Thoracic aorta (tissue), 2 donors: ENCODE results near the gene FOXO3. TPM values are rescaled to one million over a fixed set of nuclear protein-coding genes. Genes with fewer than 3 reads are reported as not detected.

ENCODE experiments used
- ATAC-seq: fragments of 150-250 bp; one replicate; pipeline ENCODE4 v1.8.0; 2017; ENCODE audit warnings: low read depth; ENCODE audit not compliant: insufficient number of reproducible peaks, low FRiP score
- DNase-seq: peaks from one replicate; pipeline ENCODE4 v3.0.0-alpha.2; 2020; ENCODE audit warnings: low spot score
- H3K27ac ChIP-seq, 2 donors: fragments of 200-600 bp; sonication (generic); 1 replicate in 1 of 2; 2 replicates in 1 of 2; pipeline ENCODE4 v1.5.1; 2016; ENCODE audit warnings: mild to moderate bottlenecking in 2 of 2, moderate library complexity in 2 of 2
- H3K27me3 ChIP-seq: fragments of 200-600 bp; sonication (generic); replicated peaks from 2 replicates; pipeline ENCODE4 v1.6.0; 2016; ENCODE audit warnings: mild to moderate bottlenecking; ENCODE audit not compliant: insufficient read depth
- H3K36me3 ChIP-seq: fragments of 200-600 bp; sonication (generic); one replicate; pipeline ENCODE4 v1.5.1; 2016
- H3K4me1 ChIP-seq, 2 donors: fragments of 200-600 bp; sonication (generic); 1 replicate in 1 of 2; 2 replicates in 1 of 2; pipeline versions ENCODE4 v1.5.1 to v1.6.0; 2016; ENCODE audit warnings: low read depth in 2 of 2, mild to moderate bottlenecking in 1 of 2; ENCODE audit not compliant: control insufficient read depth in 1 of 2
- H3K4me3 ChIP-seq: fragments of 200-600 bp; sonication (generic); 2 replicates; pipeline ENCODE4 v1.5.1; 2016; ENCODE audit warnings: mild to moderate bottlenecking
- H3K9me3 ChIP-seq: fragments of 200-600 bp; sonication (generic); 2 replicates; pipeline ENCODE4 v1.5.1; 2016
- CTCF ChIP-seq: fragments of 200-600 bp; sonication (generic); IDR thresholded peaks from one replicate; pipeline ENCODE4 v1.5.1; 2019; ENCODE audit warnings: antibody characterized with exemption
- total RNA-seq, 2 donors: library from RNA; depleted of rRNA; stranded (reverse); fragments of >200 nt; gene quantifications; one replicate each; pipeline versions ENCODE4 v1.1.0 to v1.2.3, GENCODE V29; 2016

Gene FOXO3
- total RNA-seq, 2 donors from 2014 or later = 106 to 149 TPM

GRCh38 chr6:108598305-108598863 is 37.7 kb downstream of the FOXO3 start:
- Histone ChIP-seq H3K9me3 (no peaks in the 10 kb centered on the region), H3K36me3 (no peaks in the 10 kb centered on the region), H3K4me3 (peak overlapping the region; percentile 4), H3K27ac (peak overlapping the region; percentile 54 to 63), H3K27me3 (no peaks in the 10 kb centered on the region), H3K4me1 (peaks cover 71 to 79% of the 10 kb centered on the region in 2 donors)
- ATAC-seq (peak; percentile 18), DNase-seq (no peak)
- no peak for TF ChIP-seq CTCF

- Histone ChIP-seq H3K4me1 (peaks cover 65 to 76% of the 10 kb centered on the region in 2 donors), H3K9me3 (no peaks in the 10 kb centered on the region), H3K27ac (peak overlapping the region; percentile 20 to 41), H3K36me3 (no peaks in the 10 kb centered on the region), H3K27me3 (no peaks in the 10 kb centered on the region), H3K4me3 (no peak overlapping the region)
- TF ChIP-seq CTCF = no peak
- no peak for ATAC-seq
- DNase-seq = no peak
Measured at GRCh38 chr6:108604156-108604555, 43.4 kb downstream of the FOXO3 start.

GRCh38 chr6:108606250-108606690 is 45.6 kb downstream of the FOXO3 start:
- H3K9me3 ChIP-seq = no peaks in the 10 kb centered on the region
- H3K27me3 ChIP-seq = no peaks in the 10 kb centered on the region
- H3K36me3 ChIP-seq = no peaks in the 10 kb centered on the region
- H3K27ac ChIP-seq = peak overlapping the region; percentile 27 to 35
- no peak for DNase-seq
- H3K4me3 ChIP-seq = no peak overlapping the region
- no peak for ATAC-seq
- no peak for TF ChIP-seq CTCF
- peaks cover 73 to 88% of the 10 kb centered on the region in 2 donors for H3K4me1 ChIP-seq

- no peaks in the 10 kb centered on the region for H3K27me3 ChIP-seq
- peak overlapping the region; percentile 33 for H3K4me3 ChIP-seq
- no peak for TF ChIP-seq CTCF
- no peak for DNase-seq
- peak overlapping the region; percentile 65 to 79 for H3K27ac ChIP-seq
- peaks cover 67 to 89% of the 10 kb centered on the region in 2 donors for H3K4me1 ChIP-seq
- no peaks in the 10 kb centered on the region for H3K36me3 ChIP-seq
- H3K9me3 ChIP-seq = peaks cover 7% of the 10 kb centered on the region
- no peak for ATAC-seq
Measured at GRCh38 chr6:108608453-108609275, 47.9 kb downstream of the FOXO3 start.

- Histone ChIP-seq H3K27me3 (no peaks in the 10 kb centered on the region), H3K9me3 (peaks cover 7% of the 10 kb centered on the region), H3K27ac (peak overlapping the region; percentile 65 to 79), H3K4me1 (peaks cover 66 to 89% of the 10 kb centered on the region in 2 donors), H3K4me3 (peak overlapping the region; percentile 33), H3K36me3 (no peaks in the 10 kb centered on the region)
- DNase-seq (no peak), ATAC-seq (no peak)
- no peak for TF ChIP-seq CTCF
Measured at GRCh38 chr6:108609276-108609769, 48.6 kb downstream of the FOXO3 start.
